Gastrocnemius medialis (tissue), 4 donors: ENCODE measurements around the gene GLOD4.

Experiments
- CTCF ChIP-seq, 5 experiments: fragments of 450-650 bp in 3 of 5; fragments of 200-600 bp in 2 of 5; sonication (generic) in 2 of 5; IDR thresholded peaks in 4 of 5; conservative IDR thresholded peaks in 1 of 5; 1 replicate in 4 of 5; 2 replicates in 1 of 5; pipeline ENCODE4 v1.5.1; 2016 to 2019; ENCODE audit warnings: antibody characterized with exemption in 5 of 5, mild to moderate bottlenecking in 3 of 5, moderate library complexity in 3 of 5
- POLR2A ChIP-seq, 2 donors: fragments of 450-650 bp; IDR thresholded peaks; one replicate each; pipeline ENCODE4 v1.6.1; 2017; ENCODE audit warnings: antibody characterized with exemption in 2 of 2, mild to moderate bottlenecking in 2 of 2, moderate library complexity in 2 of 2

GRCh38 chr17:812638-813204, 30.6 kb upstream of the GLOD4 start:
- TF ChIP-seq CTCF (IDR thresholded peaks at IDR 0.05 in 4 of 5, conservative IDR thresholded peaks at IDR 0.05 in 1 of 5) (no peak), POLR2A (IDR thresholded peaks at IDR 0.05) (no peak)
